GM13976 (cell line): Measurements from ENCODE around the gene ACY1.

ENCODE experiments used
- DNase-seq: peaks from one replicate; pipeline ENCODE4 v3.0.0; 2012; ENCODE audit warnings: low spot score
- CTCF ChIP-seq: IDR thresholded peaks from 2 replicates; pipeline ENCODE4 v1.5.1; 2012; ENCODE audit warnings: borderline replicate concordance, mild to moderate bottlenecking; ENCODE audit not compliant: insufficient read depth; ENCODE audit errors: extremely low read depth, missing control alignments, control extremely low read depth
- in situ Hi-C: fragments of 300-500 bp; cut with MboI; formaldehyde crosslinking; loops from one replicate; pipeline ENCODE4 v1.12.0; 2022; ENCODE audit warnings: low sequenced_read_pairs, mixed read lengths, inconsistent platforms; ENCODE audit not compliant: unreplicated experiment

The ACY1 gene

GRCh38 chr3:51946796-51947195 is 36.5 kb upstream of the ACY1 start:
- in situ Hi-C loops, result no loop called here
- TF ChIP-seq CTCF, result no peak
- DNase-seq, result no peak

- TF ChIP-seq CTCF, result no peak
- in situ Hi-C loops, result no loop called here
- no peak for DNase-seq
Observed at GRCh38 chr3:51947215-51947900, 36.0 kb upstream of the ACY1 start.

- no peak for TF ChIP-seq CTCF
- no peak for DNase-seq
- in situ Hi-C loops, result no loop called here
Observed at GRCh38 chr3:51948016-51948580, 35.2 kb upstream of the ACY1 start.

GRCh38 chr3:51949121-51949520 is 34.2 kb upstream of the ACY1 start:
- no peak for TF ChIP-seq CTCF
- DNase-seq, result no peak

GRCh38 chr3:51950899-51951298 is 32.4 kb upstream of the ACY1 start:
- no peak for DNase-seq
- in situ Hi-C loops, result no loop called here
- TF ChIP-seq CTCF, result no peak

More at GRCh38 chr3:51949121-51949520, 34.2 kb upstream of the ACY1 start:
- in situ Hi-C loops, result no loop called here

GRCh38 chr3:51953445-51953844 is 29.9 kb upstream of the ACY1 start:
- TF ChIP-seq CTCF, result no peak
- in situ Hi-C loops, result no loop called here
- no peak for DNase-seq
